Measurements from ENCODE around the gene ELL2. TPM values are rescaled to one million over a fixed set of nuclear protein-coding genes. Genes with fewer than 3 reads are reported as not detected.

The ELL2 gene
- total and polyA plus RNA-seq, 2 donors (not counting 1 experiment from before 2014, with no cell fraction given), result 7.2 to 27.0 TPM

DNA sequence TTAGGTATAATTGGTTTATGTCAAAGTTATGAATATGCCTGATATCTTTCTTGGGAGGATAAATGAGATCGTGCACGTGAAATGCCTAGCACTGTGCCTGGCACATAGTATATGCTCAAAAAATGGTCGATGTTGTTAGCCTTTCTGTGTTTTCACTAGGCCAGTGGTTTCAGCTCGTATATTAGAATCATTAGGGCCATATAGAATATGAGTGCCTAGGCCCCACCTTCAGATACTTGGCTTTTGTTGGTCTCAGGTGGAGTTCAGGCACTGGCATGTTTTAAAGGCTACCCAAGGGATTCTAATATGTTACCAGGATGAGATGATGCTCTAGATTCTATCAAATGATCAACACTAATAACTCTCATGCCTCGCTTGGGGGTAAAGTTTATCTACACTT lies 56.8 kb downstream of the ELL2 start:
- intact Hi-C loops (cut with micrococcal nuclease), result no loop called here
- Histone ChIP-seq H3K4me2 (replicated peaks; ENCODE audit: low read depth, low read length, poor library complexity, severe bottlenecking) (no peak overlapping the region), H3K36me3 (replicated peaks in 1 of 2; ENCODE audit: control extremely low read depth in 1 of 2, control insufficient read depth in 1 of 2, extremely low read depth in 1 of 2, insufficient read depth in 2 of 2, low read length in 1 of 2) (peaks cover 2 to 9% of the 10 kb centered on the region in 2 experiments), H3K27ac (ENCODE audit: low read length in 2 of 2) (no peak overlapping the region), H3K79me2 (ENCODE audit: control insufficient read depth, insufficient read depth, low read length) (no peaks in the 10 kb centered on the region), H2AFZ (ENCODE audit: insufficient read depth, low read depth, low read length, poor library complexity, severe bottlenecking) (no peak overlapping the region), H3K9me3 (ENCODE audit: control extremely low read depth in 1 of 3, control insufficient read depth in 2 of 3, insufficient read depth in 1 of 3, low read length in 2 of 3) (no peaks in the 10 kb centered on the region), H3K9ac (ENCODE audit: low read length) (no peak overlapping the region), H3K27me3 (replicated peaks in 1 of 4; ENCODE audit: control extremely low read depth in 1 of 4, control insufficient read depth in 3 of 4, insufficient read depth in 4 of 4, low read length in 3 of 4) (no peaks in the 10 kb centered on the region), H3K4me3 (ENCODE audit: control extremely low read depth in 1 of 5, extremely low read depth in 1 of 5, insufficient read depth in 1 of 5, low read depth in 2 of 5, low read length in 4 of 5) (no peak overlapping the region), H3K4me1 (ENCODE audit: control insufficient read depth in 2 of 2, insufficient read depth in 2 of 2, low read length in 2 of 2) (no peaks in the 10 kb centered on the region), H4K20me1 (ENCODE audit: control insufficient read depth, insufficient read depth, low read length, poor library complexity, severe bottlenecking) (no peaks in the 10 kb centered on the region)
- TF ChIP-seq, protein P1, sequence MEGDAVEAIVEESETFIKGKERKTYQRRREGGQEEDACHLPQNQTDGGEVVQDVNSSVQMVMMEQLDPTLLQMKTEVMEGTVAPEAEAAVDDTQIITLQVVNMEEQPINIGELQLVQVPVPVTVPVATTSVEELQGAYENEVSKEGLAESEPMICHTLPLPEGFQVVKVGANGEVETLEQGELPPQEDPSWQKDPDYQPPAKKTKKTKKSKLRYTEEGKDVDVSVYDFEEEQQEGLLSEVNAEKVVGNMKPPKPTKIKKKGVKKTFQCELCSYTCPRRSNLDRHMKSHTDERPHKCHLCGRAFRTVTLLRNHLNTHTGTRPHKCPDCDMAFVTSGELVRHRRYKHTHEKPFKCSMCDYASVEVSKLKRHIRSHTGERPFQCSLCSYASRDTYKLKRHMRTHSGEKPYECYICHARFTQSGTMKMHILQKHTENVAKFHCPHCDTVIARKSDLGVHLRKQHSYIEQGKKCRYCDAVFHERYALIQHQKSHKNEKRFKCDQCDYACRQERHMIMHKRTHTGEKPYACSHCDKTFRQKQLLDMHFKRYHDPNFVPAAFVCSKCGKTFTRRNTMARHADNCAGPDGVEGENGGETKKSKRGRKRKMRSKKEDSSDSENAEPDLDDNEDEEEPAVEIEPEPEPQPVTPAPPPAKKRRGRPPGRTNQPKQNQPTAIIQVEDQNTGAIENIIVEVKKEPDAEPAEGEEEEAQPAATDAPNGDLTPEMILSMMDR (IDR thresholded peaks at IDR 0.05), result no peak
- no peak for TF ChIP-seq EZH2 (IDR thresholded peaks at IDR 0.05; ENCODE audit: borderline replicate concordance, insufficient read depth, low read depth, low read length, poor library complexity, severe bottlenecking)
- Mint-ChIP-seq H3K9me3 (ENCODE audit: insufficient read depth) (no peaks in the 10 kb centered on the region), H3K27ac (no peak overlapping the region), H3K27me3 (no peaks in the 10 kb centered on the region), H3K4me1 (no peaks in the 10 kb centered on the region), H3K4me3 (no peak overlapping the region)
- ATAC-seq (ENCODE audit: low read depth) (no peak), DNase-seq (no peak)
- CTCF ChIA-PET, result no interaction called here
- 100% methylated on average over 4 of the region's 5 CpGs for WGBS (ENCODE audit: insufficient coverage)
- POLR2A ChIA-PET, result no interaction called here

DNA sequence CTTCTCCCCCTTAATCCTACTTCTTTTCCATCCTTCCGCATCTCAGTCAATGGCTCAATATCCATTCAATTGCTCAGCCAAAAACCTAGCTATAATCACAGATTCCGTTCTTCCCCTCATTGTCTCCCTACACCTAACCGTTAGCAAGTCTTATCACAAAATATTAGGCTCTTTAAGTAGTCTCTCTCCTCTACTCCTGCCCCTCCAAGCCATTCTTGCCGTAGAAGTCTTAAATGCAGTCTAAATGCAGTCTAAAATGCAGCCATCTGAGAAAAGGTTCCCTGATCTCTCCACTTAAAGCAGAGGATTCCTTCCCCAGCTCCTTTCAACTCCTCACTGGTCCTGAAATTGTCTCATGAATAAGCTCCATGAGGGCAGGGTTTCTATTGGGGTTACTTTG lies 57.8 kb downstream of the ELL2 start:
- Mint-ChIP-seq H3K4me1 (no peaks in the 10 kb centered on the region), H3K4me3 (no peak overlapping the region), H3K27ac (no peak overlapping the region), H3K27me3 (no peaks in the 10 kb centered on the region), H3K9me3 (ENCODE audit: insufficient read depth) (no peaks in the 10 kb centered on the region)
- Histone ChIP-seq H3K9me3 (ENCODE audit: control extremely low read depth in 1 of 3, control insufficient read depth in 2 of 3, insufficient read depth in 1 of 3, low read length in 2 of 3) (no peaks in the 10 kb centered on the region), H3K9ac (ENCODE audit: low read length) (no peak overlapping the region), H4K20me1 (ENCODE audit: control insufficient read depth, insufficient read depth, low read length, poor library complexity, severe bottlenecking) (no peaks in the 10 kb centered on the region), H3K4me2 (replicated peaks; ENCODE audit: low read depth, low read length, poor library complexity, severe bottlenecking) (no peak overlapping the region), H3K27me3 (replicated peaks in 1 of 4; ENCODE audit: control extremely low read depth in 1 of 4, control insufficient read depth in 3 of 4, insufficient read depth in 4 of 4, low read length in 3 of 4) (no peaks in the 10 kb centered on the region), H2AFZ (ENCODE audit: insufficient read depth, low read depth, low read length, poor library complexity, severe bottlenecking) (no peak overlapping the region), H3K36me3 (replicated peaks in 1 of 2; ENCODE audit: control extremely low read depth in 1 of 2, control insufficient read depth in 1 of 2, extremely low read depth in 1 of 2, insufficient read depth in 2 of 2, low read length in 1 of 2) (peaks cover 2 to 10% of the 10 kb centered on the region in 2 experiments), H3K4me1 (ENCODE audit: control insufficient read depth in 2 of 2, insufficient read depth in 2 of 2, low read length in 2 of 2) (no peaks in the 10 kb centered on the region), H3K4me3 (ENCODE audit: control extremely low read depth in 1 of 5, extremely low read depth in 1 of 5, insufficient read depth in 1 of 5, low read depth in 2 of 5, low read length in 4 of 5) (no peak overlapping the region), H3K27ac (ENCODE audit: low read length in 2 of 2) (no peak overlapping the region), H3K79me2 (ENCODE audit: control insufficient read depth, insufficient read depth, low read length) (no peaks in the 10 kb centered on the region)
- intact Hi-C loops (cut with micrococcal nuclease), result no loop called here
- POLR2A ChIA-PET, result no interaction called here
- TF ChIP-seq, protein P1 (IDR thresholded peaks at IDR 0.05), result no peak
- no peak for TF ChIP-seq EZH2 (IDR thresholded peaks at IDR 0.05; ENCODE audit: borderline replicate concordance, insufficient read depth, low read depth, low read length, poor library complexity, severe bottlenecking)
- ATAC-seq (ENCODE audit: low read depth) (no peak), DNase-seq (no peak)
- WGBS (ENCODE audit: insufficient coverage), result 100% methylated on average over 4 of the region's 4 CpGs
- CTCF ChIA-PET, result no interaction called here
